Measurements from ENCODE around the gene ANKEF1. TPM values are rescaled to one million over a fixed set of nuclear protein-coding genes. Genes with fewer than 3 reads are reported as not detected.

The ANKEF1 gene
- total RNA-seq, 1 donor = 1.3 TPM

DNA sequence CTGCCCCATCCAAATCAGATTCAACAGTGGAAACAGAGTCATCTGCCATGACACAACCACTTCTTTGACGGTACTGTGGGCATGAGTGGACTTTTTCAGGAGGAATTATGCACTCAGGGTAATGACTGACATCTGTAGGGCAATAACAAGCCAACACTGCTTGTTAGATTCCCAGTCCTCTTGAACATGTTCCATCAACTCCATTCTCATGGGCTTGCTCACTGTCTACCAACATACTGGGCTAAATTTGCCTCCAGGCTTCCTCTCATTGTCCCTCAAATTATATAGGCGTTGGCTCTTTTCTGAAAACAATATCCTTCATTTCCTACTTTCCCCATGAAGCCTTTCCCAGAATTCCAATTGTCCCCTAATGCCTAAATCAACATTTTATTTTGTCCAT is 43.1 kb downstream of the ANKEF1 start:
- DNase-seq (ENCODE audit: low read depth in 2 of 3, low spot score in 2 of 3) = no peak

DNA sequence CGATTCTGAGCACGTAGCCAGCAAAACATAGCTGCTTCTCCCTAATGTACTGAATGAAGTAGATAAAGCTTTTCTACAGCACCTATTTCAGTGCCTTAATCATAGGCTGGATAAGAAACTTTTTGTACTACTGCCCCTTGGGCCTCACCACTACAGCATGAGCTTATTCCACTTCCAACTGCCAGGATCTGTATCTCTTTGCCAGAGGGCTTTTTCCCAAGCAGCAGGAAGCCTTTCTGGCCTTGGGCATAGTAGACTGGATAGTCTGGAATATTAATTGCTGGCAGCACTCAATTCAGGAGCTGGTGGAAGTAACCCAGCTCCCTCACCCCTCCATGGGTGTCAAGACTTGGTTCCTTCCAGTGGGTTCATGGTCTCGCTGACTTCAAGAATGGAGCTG is 43.6 kb downstream of the ANKEF1 start:
- DNase-seq (ENCODE audit: low read depth in 2 of 3, low spot score in 2 of 3) = no peak

- DNase-seq (ENCODE audit: low read depth in 2 of 3, low spot score in 2 of 3) = no peak
These were observed 45.2 kb downstream of the ANKEF1 start for GRCh38 chr20:10079964-10080363.

GRCh38 chr20:10080574-10080973 is 45.8 kb downstream of the ANKEF1 start:
- no peak for DNase-seq (ENCODE audit: low read depth in 2 of 3, low spot score in 2 of 3)

DNA sequence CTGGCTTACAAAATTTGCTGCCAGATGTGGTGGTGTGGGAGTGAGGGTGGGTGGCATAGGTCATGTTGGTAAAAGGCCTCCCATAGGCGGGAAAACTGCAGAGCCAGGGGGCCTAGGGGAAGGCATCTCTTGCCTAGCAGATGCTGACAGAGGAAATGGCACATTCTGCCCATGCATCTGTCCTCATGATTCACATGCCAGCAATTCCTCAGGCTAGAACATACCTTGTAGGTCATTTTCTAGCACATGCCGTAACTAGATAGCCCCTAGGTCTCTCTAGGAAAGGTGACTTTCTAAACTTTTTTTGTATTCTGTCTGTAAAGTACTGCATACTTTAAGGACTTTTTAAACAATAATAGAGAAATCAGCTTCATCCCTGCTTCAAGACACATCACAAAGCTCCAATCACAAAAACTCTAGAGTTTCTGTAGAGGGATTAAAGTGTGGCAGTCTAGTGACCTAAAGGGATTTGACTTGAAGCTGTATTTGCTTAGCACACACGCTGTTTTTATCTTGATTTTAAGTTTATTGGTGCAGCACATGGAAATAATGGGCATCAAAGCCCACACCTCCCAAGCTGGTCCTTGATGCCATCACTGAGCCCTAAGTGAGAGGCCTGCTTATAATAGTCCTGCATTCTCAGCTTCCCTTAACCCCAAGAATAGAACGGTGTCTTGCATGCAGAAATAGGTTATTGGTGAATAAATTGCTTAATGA is 55.2 kb downstream of the ANKEF1 start:
- no peak for DNase-seq (ENCODE audit: low read depth in 2 of 3, low spot score in 2 of 3)

- DNase-seq (ENCODE audit: low read depth in 2 of 3, low spot score in 2 of 3) = peak in 2 of 3 donors; percentile 42 to 66
These were observed 55.9 kb downstream of the ANKEF1 start for GRCh38 chr20:10090588-10091166.

DNA sequence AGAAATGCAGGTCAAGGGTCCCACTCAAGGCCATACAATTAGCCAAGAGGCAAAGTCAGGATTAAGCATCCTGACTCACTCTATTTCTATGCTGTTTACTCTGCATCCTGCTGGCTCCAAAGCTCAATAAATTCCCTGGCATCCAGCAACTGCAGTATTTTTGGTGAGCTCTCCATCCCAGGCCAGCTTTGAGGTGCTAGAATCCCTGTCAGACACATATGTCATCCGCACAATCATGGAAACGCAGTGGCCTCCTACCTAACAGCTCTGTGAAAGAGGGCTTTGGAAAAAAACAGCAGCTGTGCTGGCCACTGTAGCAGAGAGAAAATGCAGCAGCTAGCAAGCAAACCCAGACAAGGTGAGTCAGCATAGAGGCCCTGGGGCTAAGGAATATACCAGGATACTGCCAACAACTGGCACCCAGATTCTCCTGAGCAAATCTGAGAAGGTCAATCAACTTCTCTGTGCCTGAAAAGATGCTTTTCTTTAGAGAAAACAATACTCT is 58.4 kb downstream of the ANKEF1 start:
- DNase-seq (ENCODE audit: low read depth in 2 of 3, low spot score in 2 of 3) = no peak

DNA sequence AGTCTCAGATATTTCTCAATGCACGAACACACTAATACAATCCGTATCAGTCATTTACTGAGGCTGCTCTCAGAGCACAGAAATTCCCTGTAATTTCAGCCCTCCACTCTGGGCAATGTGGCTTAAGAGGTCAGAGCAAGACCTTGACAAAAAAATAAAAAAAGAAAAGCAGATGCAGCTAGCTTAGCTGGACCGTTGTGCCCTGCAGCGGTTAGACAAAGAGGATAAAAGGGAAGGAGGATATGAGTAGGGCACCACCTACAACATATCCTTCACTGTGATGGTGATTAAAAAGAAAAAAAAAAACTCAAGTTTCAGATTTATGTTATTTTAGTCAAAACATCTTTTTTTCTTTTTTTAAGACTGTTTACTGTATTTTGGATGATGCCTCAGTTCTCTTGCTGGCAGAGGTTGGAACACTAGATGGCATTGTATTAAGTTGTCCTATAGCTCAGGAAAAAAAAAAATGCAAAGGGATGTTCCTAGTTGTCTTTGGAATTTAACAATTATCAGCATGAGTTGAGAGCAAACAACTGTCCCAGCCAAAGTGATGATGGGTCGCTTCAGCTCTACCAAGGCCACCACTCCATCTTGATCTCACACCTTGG is 59.9 kb downstream of the ANKEF1 start:
- DNase-seq (ENCODE audit: low read depth in 2 of 3, low spot score in 2 of 3) = no peak

DNA sequence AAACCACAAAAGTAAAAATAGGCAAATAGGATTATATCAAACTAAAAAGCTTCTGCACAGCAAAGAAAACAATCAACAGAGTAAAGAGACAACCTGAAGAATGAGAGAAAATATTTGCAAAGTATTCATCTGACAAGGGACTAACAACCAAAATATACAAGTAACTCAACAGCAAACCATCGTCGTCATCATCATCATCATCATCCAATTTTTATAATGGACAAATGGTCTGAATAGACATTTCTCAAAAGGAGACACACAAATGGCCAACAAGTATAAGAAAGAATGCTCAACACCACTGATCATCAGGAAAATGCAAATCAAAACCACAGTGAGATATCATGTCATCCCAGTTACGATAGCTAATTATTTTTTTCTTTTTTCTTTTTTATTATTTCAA is 62.0 kb downstream of the ANKEF1 start:
- no peak for DNase-seq (ENCODE audit: low read depth in 2 of 3, low spot score in 2 of 3)

GRCh38 chr20:10105046-10105445 is 70.3 kb downstream of the ANKEF1 start:
- DNase-seq (ENCODE audit: low read depth in 2 of 3, low spot score in 2 of 3) = no peak

Small RNA genes within 50 kb of the gene (small RNA-seq; reads per million reads assigned to genes)
- gene RF00017 = not detected

Other genes with a start within 250 kb of the ANKEF1 start
- not detected for gene PAK5, start 195.9 kb upstream of the ANKEF1 start, total RNA-seq
- gene SNAP25, start 183.8 kb downstream of the ANKEF1 start, total RNA-seq = 0.27 TPM

Measured in hematopoietic multipotent progenitor cell (in vitro differentiated cells).